CD4-positive, alpha-beta T cell treated with Interleukin-15 for 1 hour (primary cell): ENCODE results near the gene WDR54.
"Not testable (repeated sequence)": the region's sequence is repeated elsewhere in the genome, so short reads cannot be mapped to it uniquely, and the experiment has no call there.

ENCODE experiments used
- DNase-seq: peaks from one replicate; pipeline ENCODE4 v3.0.0-alpha.2; 2020

The WDR54 gene

DNA sequence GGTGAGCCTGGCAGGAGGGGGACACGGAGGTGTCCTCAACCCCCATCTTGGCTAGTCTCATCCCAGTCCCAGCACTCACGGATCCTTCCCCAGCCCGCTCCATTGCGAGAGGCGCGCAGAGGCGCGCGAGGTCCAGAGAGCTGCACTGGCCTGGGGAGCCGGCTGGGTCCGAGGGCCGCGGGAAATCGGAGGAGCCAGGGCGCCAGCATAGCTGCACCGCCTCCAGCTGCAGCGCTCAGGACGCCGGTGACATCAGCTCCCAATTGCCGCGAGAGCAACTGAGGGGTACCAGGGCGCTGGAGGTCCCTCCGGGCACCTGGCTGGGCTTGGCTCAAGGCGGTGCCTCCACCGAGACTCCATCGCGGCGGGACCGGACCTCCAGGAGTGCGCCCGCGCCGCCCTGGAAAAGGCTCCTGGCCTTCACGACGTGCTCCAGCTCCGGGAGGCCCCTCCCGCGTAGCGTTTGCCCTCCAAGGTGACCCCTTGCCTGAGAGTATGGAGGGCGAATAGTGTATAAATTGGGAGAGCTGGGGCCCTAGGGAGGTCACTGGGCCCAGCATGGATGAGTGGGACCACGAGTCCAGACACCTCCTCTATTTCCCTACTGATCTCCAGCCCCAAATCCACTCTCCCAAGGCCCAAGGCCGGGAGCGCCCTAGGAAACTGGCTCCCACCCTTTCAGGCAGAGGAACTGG, 14.7 kb downstream of the WDR54 start:
- DNase-seq: no peak

DNA sequence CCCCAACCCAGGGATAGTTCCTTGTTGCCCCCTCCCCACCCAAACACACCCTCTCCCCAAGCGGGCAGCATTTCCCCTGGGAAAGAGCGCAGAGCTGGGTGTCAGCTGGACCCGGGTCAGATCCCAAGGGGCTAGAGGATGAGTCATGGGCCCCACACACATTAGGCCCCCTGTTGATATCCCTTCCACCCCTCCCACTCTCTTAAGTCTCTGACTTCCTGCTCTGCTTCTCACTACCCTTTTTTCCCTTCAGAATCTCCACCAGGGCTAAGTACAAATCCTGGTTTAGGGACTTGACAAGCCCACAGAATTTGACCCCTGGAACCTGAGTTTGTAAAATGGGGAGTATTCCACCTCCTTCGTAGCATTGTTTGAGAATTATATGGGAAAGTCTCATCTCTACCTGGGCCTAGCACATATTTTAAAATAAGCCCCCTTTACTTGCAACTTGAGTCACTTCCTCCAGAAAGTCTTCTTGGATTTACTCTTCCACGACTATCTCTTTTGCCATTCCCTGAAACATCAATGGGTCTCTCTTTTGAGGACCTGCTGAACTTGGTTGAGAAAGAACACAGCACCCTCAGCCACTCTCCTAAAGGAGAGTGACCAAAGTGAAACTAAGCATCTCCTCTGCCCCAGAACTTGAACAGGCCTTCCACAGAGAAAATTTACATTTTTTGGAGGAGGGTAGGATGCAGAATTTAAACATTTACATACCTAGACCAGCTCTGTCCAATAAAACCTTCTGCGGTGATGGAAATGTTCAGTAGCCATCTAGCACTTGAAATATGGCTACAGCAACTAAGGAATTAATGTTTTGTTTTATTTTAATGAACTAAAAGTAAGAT, 15.5 kb downstream of the WDR54 start:
- DNase-seq: no peak

DNA sequence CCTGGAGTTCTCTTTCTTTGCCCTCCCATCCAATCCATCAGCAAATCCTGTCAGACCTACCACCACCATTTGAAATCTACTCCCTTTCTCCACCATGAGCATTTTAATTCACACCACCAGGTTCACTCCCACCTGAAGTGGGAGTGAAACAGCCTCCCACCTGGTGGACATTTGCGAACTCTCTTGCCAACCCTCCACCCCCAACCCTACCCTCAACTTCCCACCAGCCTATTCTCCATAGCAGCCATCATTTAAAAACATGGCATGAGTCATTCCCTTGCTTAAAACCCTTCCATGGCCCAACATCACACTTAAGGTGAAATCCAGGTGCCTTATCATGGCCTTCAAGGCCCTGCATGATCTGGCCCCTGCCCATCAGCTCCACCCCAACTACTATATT, 16.7 kb downstream of the WDR54 start:
- no peak for DNase-seq

DNA sequence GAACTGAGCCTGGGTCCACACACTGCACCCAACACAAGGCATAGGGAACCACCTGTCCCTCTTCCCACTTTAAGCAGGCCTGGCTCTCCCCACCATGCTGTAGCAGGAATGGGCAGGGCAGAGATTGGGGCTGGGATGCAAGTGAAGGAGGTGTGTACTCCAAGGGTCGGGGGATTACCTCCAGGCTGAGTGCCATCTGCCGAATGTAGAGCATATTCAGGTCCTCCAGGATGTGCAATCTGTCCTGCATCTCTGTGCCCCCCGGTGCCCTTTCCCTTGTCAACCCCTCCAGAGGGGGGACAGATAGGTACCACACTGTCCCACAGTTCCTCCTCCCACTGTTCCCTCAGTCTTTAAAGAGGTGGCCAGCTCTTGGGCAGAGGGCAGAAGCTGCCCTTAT, 17.8 kb downstream of the WDR54 start:
- DNase-seq: no peak

DNA sequence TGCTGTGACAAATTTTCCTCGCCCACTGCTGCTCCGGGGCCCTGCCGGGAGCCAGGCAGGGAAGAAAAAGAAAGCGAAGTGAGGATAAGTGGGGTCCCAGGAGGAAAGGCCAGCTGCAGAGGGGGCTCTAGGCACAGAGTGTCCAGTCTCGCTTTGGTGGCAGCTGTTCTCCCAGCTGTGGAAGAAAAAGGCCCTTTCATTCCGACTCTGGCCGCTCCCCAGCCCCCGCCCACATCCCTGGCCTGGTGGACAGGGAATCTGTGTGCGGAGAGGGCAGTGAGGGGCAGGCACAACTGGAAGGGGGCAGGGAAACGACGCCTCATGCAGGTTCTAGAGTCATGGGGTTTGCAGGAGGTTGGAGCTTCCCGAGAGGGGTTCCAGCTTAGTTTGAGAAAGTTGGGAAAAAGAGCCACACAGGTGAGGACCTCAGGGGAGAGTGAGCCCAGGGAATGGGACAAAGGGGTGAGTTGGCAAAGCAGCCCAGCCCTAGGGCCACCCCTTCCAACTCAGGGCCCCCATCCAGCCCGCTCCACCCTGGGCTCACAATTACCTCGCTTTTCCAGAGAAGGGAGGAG, 18.4 kb downstream of the WDR54 start:
- DNase-seq: no peak

DNA sequence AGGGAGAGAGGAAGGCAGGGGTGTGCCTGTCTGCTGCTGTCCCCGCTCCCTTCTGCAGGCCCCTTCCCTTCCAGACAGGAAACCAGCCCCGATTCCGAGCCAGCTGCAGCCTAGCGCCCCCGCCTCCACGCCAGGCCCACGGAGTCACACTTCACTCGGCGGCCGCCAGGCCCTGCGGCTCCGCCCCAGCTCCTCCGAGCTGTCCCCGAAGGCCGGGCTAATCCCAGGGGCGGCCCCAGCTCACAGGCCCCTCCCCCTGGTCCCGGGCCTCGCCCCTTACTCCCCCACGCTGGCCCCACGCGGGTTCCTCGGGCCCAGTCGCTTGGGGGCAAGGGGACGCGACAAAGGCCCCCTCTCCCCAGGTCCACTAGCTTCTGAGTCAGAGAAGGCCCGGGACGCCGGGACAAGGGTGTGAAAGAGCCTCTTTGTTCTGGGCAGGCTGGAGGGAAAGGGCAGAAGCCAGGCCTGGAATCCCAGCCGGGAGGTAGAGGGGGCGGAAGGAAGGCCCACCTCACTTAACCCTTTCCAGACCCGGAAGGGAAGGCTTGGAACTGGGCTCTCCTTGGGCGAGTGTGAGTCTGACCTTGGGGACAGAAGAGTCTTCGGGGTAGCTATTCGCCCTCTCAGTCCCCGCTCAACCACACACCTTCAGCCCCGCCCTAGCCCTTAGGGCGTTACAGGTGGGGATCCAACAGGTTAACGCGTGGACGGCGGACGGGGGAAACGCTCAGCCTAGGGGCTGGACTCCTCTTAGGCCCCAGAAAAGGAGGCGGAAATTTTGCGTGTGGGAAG, 19.0 kb downstream of the WDR54 start:
- DNase-seq: peak; percentile 70

DNA sequence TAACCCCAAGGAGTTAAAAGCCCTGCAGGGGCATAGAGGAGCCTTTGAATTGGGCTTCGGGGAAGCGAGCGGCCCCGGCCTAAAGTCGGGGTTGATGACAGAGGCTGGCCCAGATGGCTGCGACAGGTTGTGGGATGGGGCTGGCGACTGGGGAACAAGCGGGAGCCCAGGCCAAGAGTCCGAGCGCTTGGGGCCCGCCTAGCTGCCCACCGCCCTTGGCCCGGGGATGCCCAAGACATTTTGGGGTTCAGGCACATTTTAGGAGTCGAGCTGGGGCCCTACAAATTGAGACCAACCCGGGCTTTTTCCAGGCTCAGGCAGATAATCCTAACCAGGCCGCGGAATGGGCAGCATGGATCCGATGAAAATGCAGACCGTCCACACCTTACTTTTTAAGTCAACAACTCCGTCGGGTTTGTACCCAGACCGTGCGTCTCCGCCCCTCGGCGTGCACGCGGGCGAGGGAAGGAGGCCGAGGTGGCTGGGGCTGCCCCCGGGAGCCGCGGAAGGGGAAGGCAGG, 19.7 kb downstream of the WDR54 start:
- DNase-seq: no peak

DNA sequence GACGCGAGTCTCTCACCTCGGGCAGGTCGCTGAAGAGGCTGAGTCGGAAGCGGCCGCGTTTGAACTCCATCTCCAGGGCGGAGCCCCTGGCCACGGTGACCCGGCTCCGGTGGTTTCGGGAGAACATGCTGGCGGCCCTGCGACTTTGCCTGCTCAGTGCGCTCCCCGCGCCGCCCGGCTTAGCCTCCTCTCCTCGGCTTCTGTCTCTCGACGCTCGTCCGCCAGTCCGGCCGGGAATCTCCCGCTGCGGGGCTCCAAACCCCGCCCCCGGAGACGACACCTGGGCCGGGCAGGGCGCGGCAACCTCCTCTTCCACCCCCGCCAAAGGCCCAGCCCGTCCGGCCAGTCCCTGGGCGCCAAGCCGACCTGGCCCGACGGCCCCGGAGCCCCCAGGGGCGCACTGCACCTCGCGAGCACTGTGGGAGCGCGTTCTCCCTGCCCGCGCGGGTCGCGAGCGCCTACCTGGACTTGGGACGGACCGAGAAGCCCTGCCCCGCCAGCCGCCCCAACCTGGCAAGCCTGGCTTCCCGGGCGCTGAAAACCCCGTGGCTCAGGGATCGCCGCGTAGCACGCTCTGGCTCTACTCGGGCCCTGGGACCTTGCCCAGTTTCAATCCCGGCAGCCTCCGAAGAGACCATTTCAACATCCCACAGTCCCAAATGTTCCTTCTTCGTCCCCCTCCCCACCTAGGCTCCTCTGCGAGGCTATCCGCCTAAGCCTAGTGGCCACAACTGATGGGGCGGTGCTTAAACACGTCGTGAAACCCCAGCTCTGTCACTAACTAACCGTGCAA, 20.4 kb downstream of the WDR54 start, which contains the start of gene RTKN:
TSS of gene RTKN (minus strand) at position 248 of the 793 bp plus-strand sequence. CDS start at position 127, 121 bp downstream.
- peak; percentile 44 for DNase-seq

DNA sequence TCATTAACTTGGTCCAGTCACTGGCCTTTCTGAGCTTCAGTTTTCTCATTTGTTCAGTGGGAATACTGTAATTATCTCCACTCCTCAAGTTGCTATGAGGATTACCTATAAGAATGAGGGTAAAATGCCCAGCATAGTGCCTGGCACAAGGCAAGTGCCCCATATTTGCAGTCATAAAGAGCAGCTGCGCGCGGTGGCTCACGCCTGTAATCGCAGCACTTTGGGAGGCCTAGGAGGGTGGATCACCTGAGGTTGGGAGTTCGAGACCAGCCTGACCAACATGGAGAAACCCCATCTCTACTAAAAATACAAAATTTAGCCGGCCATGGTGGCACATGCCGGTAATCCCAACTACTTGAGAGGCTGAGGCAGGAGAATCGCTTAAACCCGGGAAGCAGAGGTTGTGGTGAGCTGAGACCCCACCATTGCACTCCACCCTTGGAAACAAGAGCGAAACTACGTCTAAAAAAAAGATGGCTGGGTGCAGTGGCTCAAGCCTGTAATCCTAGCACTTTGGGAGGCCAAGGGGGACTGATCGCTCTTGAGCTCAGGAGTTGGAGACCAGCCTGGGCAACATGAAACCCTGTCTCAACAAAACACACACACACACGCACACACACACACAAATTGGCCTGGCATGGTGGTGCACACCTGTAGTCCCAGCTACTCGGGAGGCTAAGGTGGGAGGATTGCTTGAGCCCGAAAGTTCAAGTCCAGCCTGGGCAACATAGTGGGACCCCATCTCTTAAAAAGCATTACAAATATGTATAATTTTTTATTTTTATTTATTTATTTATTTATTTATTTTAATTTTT, 21.2 kb downstream of the WDR54 start:
- DNase-seq: not testable (repeated sequence)

DNA sequence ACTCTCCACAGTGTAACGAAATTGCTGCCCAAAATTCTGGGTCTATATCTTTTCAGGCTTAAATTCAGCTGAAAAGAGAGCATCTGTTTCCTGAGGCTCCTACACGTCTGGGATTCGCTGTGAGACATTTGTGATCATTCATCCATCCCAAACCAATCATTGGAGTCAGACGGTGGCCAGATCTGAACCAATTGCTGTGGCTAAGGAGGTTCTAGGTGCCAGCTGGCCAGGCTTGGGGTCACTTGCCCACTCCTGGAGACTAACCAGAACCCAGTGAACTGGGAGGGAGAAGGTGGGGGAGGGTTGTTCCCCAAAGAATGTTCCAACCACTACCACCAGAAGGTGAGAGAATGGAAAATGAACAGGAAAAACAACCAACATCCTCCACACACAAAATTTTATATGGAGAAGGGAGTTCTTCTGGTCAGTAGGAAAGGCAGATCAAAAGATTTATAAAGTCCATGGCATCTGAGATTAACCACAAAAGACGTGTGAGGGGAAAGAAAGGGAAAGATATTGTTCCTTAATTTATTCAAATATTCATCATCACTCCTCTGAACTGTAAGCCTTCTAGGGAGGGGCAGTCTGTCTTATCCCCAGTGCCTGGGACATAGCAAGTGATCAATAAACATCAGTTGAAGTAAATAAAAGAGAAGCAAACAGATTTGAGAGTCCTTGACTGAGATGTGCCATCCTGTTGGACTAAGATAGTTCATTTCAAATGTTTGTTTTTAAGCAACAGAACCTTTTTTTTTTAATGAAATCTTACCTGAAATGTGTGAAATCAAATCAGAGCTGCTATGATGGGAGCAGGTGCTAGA, 23.2 kb downstream of the WDR54 start:
- no peak for DNase-seq

DNA sequence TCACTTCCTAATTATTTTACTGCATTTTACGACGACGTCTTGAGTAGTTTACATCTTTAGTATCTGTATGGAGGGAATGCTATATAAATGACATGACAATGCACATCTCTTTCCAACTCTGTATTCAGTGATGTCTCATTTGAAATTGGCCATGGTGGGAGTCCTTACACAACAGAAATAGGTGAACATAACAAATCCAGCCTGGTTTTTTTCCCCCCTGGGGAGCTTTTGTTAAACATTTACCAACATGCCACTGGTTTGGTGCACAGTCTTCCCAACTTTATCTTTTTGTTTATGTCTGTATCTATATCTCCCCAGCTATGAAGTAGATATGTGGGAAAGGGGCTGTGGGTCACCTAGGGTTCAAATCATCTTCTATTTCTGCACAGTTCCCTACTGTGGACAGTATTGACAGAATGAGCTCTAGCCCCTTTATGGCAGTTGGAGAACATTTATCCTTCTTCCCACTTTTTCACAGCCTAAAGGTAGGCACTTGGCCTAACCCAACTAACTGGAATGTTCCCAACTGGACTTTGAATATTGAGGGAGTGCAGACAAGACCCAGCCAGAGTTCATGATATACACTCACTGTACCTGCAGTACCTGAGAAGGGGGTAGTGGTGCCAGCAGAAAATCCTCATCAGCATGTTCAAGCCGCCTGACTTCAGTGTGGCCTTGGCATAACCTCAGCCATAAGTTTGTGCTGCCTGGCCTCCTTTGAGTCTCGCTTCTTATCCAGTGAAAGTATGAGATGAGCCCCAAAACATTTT, 25.9 kb downstream of the WDR54 start:
- no peak for DNase-seq

DNA sequence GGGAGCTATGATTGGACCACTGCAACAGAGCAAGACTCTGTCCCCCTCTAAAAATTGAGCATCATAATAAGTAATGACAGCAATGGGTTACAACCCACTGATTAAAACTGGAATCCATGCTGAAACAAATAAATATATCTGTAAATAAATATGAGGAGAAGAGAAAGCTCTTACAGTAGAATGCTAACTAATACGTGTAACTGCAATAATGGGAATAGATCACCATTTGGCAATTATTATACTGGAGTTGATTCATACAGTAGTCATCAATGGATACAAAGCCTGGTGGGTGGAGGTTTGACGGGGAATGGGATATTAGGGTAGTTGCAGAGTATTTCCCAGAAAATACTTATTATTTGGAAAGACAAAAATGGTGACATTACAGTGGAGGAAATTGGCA, 27.2 kb downstream of the WDR54 start:
- DNase-seq: no peak

DNA sequence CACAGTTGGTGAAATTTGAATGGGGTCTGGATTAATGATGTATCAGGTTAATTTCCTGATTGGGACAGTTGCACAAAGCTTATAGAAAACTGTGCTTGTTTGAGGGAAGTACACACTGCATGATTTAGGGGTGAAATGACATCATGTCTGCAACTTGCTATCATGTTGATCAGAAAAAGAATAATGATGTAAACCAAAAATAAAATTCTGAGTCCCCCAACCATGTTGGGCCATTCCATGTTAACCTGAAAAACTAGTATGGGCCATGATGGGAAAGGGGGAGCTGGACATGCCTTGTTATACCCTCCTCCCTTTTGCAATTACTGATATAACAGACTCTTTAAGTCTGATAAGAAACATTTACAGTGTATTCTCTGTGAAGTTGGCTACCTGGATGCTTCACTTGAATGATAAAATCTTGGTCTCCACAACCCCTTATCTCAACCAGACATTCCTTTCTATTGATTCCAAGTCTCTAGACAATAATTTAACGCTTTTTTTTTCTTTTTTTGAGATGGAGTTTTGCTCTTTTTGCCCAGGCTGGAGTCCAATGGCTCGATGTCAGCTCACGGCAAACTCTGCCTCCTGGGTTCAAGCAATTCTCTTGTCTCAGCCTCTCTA, 29.1 kb downstream of the WDR54 start:
- no peak for DNase-seq

DNA sequence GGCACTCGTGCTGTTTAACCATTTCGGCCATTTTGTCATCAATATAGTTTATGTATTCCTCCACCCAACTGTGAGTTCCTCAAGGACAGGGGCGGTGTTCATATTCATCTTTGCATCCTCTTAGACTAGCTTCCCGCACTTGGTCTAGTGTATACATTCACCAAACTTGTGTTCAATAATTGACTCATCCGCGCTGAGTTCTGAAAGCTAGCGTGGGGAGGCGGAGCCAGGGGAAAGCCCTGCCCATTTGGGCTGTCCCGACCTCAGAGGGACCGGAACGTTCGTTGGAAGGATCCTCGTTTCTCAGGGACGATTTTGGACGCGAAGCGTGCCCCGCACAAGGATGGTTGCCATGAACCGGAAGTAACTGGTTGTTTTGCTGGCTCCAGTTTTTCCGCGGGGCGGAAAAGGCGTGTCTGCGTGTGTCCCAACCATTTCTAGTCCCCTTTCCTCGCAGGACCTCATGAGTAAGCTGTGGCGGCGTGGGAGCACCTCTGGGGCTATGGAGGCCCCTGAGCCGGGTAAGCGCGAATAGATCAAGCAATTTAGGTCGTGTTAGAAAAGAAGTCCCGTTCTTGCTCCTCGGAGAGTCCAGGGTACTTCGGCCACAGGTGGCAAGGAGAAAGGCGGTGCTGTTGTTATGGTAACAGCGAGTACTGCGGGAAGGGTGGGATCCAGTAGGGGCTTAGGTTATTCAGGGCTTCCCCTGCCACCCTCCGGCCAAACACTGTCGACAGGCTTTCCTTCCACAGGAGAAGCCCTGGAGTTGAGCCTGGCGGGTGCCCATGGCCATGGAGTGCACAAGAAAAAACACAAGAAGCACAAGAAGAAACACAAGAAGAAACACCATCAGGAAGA, 33.4 kb downstream of the WDR54 start, which contains the start of gene INO80B:
TSS of gene INO80B (plus strand) at position 434 of the 858 bp plus-strand sequence. CDS start at position 464, 30 bp downstream.
- peak; percentile 97 for DNase-seq

DNA sequence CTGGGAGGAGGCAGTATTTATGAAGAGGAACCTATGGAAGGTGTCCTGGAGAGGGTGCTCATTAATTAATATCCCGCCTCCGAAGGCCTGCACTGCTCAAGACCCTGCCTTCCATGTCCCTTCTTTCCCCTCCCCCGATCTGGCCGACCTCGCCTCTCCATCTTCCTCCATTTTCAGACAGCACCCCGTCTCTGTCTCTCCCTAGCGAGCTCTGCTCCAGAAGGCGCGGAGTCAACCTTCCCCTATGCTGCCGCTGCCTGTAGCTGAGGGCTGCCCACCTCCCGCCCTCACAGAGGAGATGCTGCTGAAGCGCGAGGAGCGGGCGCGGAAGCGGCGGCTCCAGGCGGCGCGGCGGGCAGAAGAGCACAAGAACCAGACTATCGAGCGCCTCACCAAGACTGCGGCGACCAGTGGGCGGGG, 35.6 kb downstream of the WDR54 start:
- DNase-seq: no peak

DNA sequence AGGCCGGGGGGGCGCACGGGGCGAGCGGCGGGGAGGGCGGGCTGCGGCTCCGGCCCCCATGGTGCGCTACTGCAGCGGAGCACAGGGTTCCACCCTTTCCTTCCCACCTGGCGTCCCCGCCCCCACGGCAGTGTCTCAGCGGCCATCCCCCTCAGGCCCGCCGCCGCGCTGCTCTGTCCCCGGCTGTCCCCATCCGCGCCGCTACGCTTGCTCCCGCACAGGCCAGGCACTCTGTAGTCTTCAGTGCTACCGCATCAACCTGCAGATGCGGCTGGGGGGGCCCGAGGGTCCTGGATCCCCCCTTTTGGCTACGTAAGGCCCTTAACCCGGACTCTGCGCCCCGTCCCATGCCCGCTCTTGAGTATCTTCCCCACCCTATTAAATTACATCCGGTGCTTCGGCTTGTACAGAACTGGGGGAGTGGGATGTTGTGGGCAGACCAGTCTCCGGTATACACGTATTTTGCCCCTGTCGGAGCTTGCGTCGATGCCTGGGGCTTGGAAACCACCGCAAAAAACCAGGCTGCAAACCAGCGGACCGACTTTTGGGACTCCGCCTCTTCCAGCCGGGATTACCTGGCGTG, 36.1 kb downstream of the WDR54 start:
- peak; percentile 87 for DNase-seq
